HL-60 (cell line): ENCODE results near the gene PTPRB.

Experiments
- DNase-seq, 2 experiments: peaks; one replicate each; pipeline ENCODE4 v3.0.0-alpha.2; 2010 to 2020; ENCODE audit warnings: low read depth in 1 of 2, low spot score in 1 of 2
- H3K27ac ChIP-seq: fragments of 250-450 bp; sonication (Bioruptor Pico); replicated peaks from 2 replicates; pipeline ENCODE4 v1.5.1; 2020; ENCODE audit warnings: mild to moderate bottlenecking, moderate library complexity
- H3K27me3 ChIP-seq: fragments of 250-450 bp; sonication (Bioruptor Pico); 2 replicates; pipeline ENCODE4 v1.5.1; 2021; ENCODE audit warnings: mild to moderate bottlenecking, moderate library complexity; ENCODE audit not compliant: insufficient read depth, poor library complexity, severe bottlenecking
- H3K4me3 ChIP-seq: replicated peaks from 2 replicates; pipeline ENCODE4 v1.5.1; 2011; ENCODE audit warnings: mild to moderate bottlenecking, control low read depth, low read length; ENCODE audit not compliant: insufficient read depth
- CTCF ChIP-seq: IDR thresholded peaks from one replicate; pipeline ENCODE4 v1.5.1; 2011; ENCODE audit warnings: low read length, control low read depth, inconsistent platforms; ENCODE audit not compliant: insufficient read depth
- GABPA ChIP-seq: IDR thresholded peaks from 2 replicates; pipeline ENCODE4 v1.6.1; 2012; ENCODE audit warnings: low read depth
- POLR2AphosphoS5 ChIP-seq: IDR thresholded peaks from 2 replicates; pipeline ENCODE4 v1.6.1; 2012; ENCODE audit warnings: low read depth
- REST ChIP-seq: IDR thresholded peaks from 2 replicates; pipeline ENCODE4 v1.6.1; 2012; ENCODE audit warnings: low read depth; ENCODE audit not compliant: insufficient replicate concordance
- SPI1 ChIP-seq: IDR thresholded peaks from 2 replicates; pipeline ENCODE4 v1.6.1; 2012; ENCODE audit warnings: low read depth, mild to moderate bottlenecking, borderline replicate concordance

The PTPRB gene

GRCh38 chr12:70683976-70684375, 46.7 kb upstream of the PTPRB start:
- no peak for TF ChIP-seq POLR2AphosphoS5
- no peak for TF ChIP-seq SPI1
- DNase-seq: no peak
- no peak overlapping the region for H3K27ac ChIP-seq
- H3K27me3 ChIP-seq: no peaks in the 10 kb centered on the region
- no peak overlapping the region for H3K4me3 ChIP-seq

GRCh38 chr12:70671698-70672097, 34.5 kb upstream of the PTPRB start:
- Histone ChIP-seq H3K4me3 (no peak overlapping the region), H3K27ac (no peak overlapping the region), H3K27me3 (no peaks in the 10 kb centered on the region)
- TF ChIP-seq CTCF: no peak
- no peak for TF ChIP-seq POLR2AphosphoS5
- no peak for TF ChIP-seq SPI1
- no peak for TF ChIP-seq GABPA
- TF ChIP-seq REST: no peak
- DNase-seq: no peak

GRCh38 chr12:70670948-70671347, 33.7 kb upstream of the PTPRB start:
- Histone ChIP-seq H3K27me3 (no peaks in the 10 kb centered on the region), H3K27ac (no peak overlapping the region), H3K4me3 (no peak overlapping the region)
- DNase-seq: no peak
- no peak for TF ChIP-seq POLR2AphosphoS5
- no peak for TF ChIP-seq CTCF
- no peak for TF ChIP-seq REST
- no peak for TF ChIP-seq SPI1
- no peak for TF ChIP-seq GABPA

- no peak overlapping the region for H3K27ac ChIP-seq
- no peak for TF ChIP-seq SPI1
- no peak for TF ChIP-seq GABPA
- no peak for TF ChIP-seq REST
- TF ChIP-seq CTCF: no peak
- H3K4me3 ChIP-seq: no peak overlapping the region
- no peaks in the 10 kb centered on the region for H3K27me3 ChIP-seq
- DNase-seq: no peak
Measured at GRCh38 chr12:70667253-70667652, 30.0 kb upstream of the PTPRB start.
